Psoas muscle (tissue), 8 donors: ENCODE measurements around the gene BBX. TPM values are rescaled to one million over a fixed set of nuclear protein-coding genes. Genes with fewer than 3 reads are reported as not detected.

Experiments
- ATAC-seq, 4 donors: fragments of 200-7000 bp; cut with Tn5 transposase; one replicate each; pipeline ENCODE4 v1.9.1; 2020; ENCODE audit warnings: moderate library complexity in 3 of 4, mild to moderate bottlenecking in 2 of 4
- DNase-seq, 2 donors: peaks; one replicate each; pipeline ENCODE4 v3.0.0-alpha.2; 2020
- H3K27ac ChIP-seq: fragments of 200-600 bp; one replicate; pipeline ENCODE4 v1.8.0; 2022
- H3K27me3 ChIP-seq, 3 donors: fragments of 200-600 bp in 1 of 3; one replicate each; pipeline versions ENCODE4 v1.6.1 to v1.8.0; 2013 to 2022; ENCODE audit warnings: low read length in 2 of 3, mild to moderate bottlenecking in 2 of 3, moderate library complexity in 1 of 3; ENCODE audit not compliant: insufficient read depth in 3 of 3
- H3K36me3 ChIP-seq, 2 donors: fragments of 200-600 bp in 1 of 2; one replicate each; pipeline versions ENCODE4 v1.6.1 to v1.8.0; 2013 to 2022; ENCODE audit warnings: low read depth in 1 of 2, mild to moderate bottlenecking in 1 of 2, moderate library complexity in 1 of 2; ENCODE audit not compliant: insufficient read depth in 1 of 2
- H3K4me1 ChIP-seq: fragments of 200-600 bp; one replicate; pipeline ENCODE4 v1.8.0; 2022
- H3K4me3 ChIP-seq: fragments of 200-600 bp; one replicate; pipeline ENCODE4 v1.8.0; 2022; ENCODE audit warnings: mild to moderate bottlenecking
- H3K9me3 ChIP-seq: fragments of 200-600 bp; one replicate; pipeline ENCODE4 v1.8.0; 2022
- WGBS, 3 donors: extraction: QIAGEN DNeasy Blood & Tissue Kit; methylation state at CpG; one replicate each; pipeline versions ENCODE4 v1.1.6 to v1.1.7; 2013; 5-methylcytosine and 5-hydroxymethylcytosine counted together
- intact Hi-C, 2 donors: fragments of 100-400 bp; cut with DNase I; formaldehyde crosslinking; loops; one replicate each; pipeline versions ENCODE4 v1.11.0 to v1.14.2; 2022
- polyA plus RNA-seq, 3 donors: library from polyadenylated mRNA; stranded (reverse); fragments of 200-250 nt; gene quantifications; one replicate each; pipeline ENCODE4 v1.2.3, GENCODE V29; 2013
- total RNA-seq, 4 donors: library from RNA; stranded (reverse); fragmentation: NEBNext Ultra II Directional in 2 of 4; extraction: Animal tissue kit (Norgen Biotek cat#: 25700) in 2 of 4; gene quantifications; one replicate each; pipeline versions ENCODE4 v1.2.1 to v1.2.4, GENCODE V29; 2021 to 2023
- TF ChIP-seq, protein P1 (sequence below): fragments of 200-600 bp; IDR thresholded peaks from one replicate; pipeline ENCODE4 v1.8.0; 2022; ENCODE audit warnings: antibody characterized with exemption
- donor health status: healthy with polysubstance abuse.
- donor health status: DM: no; HTN: no; CAD: no; lungs with moderate emphysema.
- donor health status: Bipolar disorder and iron deficiency.
- donor health status: healthy.
- donor health status: DM: yes; HTN: yes; CAD: no.
- donor health status: DM: no; HTN: no; CAD: no.
- donor health status: DM: no; HTN: no; CAD: no.
- donor health status: DM: yes; HTN: yes; CAD: no.

Gene BBX
- total and polyA plus RNA-seq, 7 donors, result 2.2 to 30.4 (median 16.2) TPM

DNA sequence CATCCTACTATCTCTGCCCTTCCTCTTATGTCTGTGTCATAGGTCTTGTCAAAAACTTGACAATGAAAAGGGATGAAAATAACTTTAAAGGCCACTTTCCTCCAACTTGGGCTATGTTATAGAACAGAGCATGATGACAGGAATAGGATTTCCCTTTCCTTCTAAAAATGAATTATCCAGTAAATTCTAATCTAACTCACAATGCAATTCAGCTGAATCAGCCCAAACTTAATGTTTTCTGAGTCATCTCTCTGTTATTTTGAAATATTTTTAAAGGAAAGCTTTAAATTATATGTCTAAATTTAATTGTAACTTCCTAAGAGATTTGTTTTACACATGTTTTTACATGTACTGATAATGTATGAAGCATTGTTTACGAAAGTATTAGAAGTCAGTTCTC lies 258.5 kb downstream of the BBX start:
- DNase-seq, result no peak
- Histone ChIP-seq H3K36me3 (peaks cover 0 to 21% of the 10 kb centered on the region in 2 donors), H3K27ac (no peak overlapping the region), H3K4me3 (no peak overlapping the region), H3K9me3 (no peaks in the 10 kb centered on the region), H3K27me3 (no peaks in the 10 kb centered on the region), H3K4me1 (no peaks in the 10 kb centered on the region)
- no peak for ATAC-seq
- TF ChIP-seq, protein P1, sequence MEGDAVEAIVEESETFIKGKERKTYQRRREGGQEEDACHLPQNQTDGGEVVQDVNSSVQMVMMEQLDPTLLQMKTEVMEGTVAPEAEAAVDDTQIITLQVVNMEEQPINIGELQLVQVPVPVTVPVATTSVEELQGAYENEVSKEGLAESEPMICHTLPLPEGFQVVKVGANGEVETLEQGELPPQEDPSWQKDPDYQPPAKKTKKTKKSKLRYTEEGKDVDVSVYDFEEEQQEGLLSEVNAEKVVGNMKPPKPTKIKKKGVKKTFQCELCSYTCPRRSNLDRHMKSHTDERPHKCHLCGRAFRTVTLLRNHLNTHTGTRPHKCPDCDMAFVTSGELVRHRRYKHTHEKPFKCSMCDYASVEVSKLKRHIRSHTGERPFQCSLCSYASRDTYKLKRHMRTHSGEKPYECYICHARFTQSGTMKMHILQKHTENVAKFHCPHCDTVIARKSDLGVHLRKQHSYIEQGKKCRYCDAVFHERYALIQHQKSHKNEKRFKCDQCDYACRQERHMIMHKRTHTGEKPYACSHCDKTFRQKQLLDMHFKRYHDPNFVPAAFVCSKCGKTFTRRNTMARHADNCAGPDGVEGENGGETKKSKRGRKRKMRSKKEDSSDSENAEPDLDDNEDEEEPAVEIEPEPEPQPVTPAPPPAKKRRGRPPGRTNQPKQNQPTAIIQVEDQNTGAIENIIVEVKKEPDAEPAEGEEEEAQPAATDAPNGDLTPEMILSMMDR, result no peak
- 97 to 100% (median 100%) methylated on average over 1 of the region's 1 CpG for WGBS, 3 donors
- intact Hi-C loops, result no loop called here

DNA sequence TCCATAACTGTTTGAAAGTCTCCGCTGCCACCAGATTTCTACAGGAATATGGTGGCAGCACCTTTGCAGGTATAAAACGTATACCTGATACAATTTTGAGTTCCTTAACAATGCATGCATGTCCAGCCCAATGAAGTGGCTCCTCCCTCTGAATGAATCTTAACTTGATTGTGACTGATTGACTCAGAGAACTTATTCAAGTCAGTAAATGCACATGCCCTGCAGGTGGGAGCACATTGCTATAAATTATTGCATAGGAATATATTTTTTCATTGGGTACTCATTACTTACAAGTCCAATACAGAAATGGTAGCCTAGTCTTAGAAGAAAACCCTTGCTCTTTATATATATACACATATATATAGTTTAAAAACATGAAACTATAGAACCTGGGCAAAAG lies 259.3 kb downstream of the BBX start:
- Histone ChIP-seq H3K36me3 (peaks cover 0 to 21% of the 10 kb centered on the region in 2 donors), H3K27me3 (no peaks in the 10 kb centered on the region), H3K4me1 (no peaks in the 10 kb centered on the region), H3K27ac (no peak overlapping the region), H3K4me3 (no peak overlapping the region), H3K9me3 (no peaks in the 10 kb centered on the region)
- intact Hi-C loops, result no loop called here
- no peak for DNase-seq
- WGBS, 3 donors, result 95 to 98% (median 96%) methylated on average over 2 of the region's 2 CpGs
- TF ChIP-seq, protein P1, result no peak
- no peak for ATAC-seq

DNA sequence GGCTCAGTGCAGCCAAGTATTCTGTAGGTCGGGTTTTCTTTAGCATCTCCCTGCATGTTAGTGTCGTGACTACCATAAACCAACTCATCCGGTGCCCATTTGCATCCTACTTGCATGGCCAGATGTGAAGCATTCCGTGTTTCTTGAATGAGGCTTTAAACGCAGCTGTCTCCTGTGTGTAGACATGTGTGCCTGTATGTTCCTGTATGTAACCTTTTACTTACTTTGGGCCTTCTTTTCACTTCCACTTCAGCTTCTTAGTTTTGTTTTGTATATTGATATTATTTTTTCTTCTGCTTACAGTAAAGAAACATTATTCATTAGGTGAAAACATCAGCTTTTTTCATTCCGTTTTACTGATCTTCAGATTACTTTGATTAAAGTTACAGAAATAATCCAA lies 267.9 kb downstream of the BBX start:
- Histone ChIP-seq H3K36me3 (peaks cover 0 to 20% of the 10 kb centered on the region in 2 donors), H3K9me3 (no peaks in the 10 kb centered on the region), H3K4me1 (no peaks in the 10 kb centered on the region), H3K4me3 (no peak overlapping the region), H3K27ac (no peak overlapping the region), H3K27me3 (no peaks in the 10 kb centered on the region)
- intact Hi-C loops, result no loop called here
- TF ChIP-seq, protein P1, result no peak
- WGBS, 3 donors, result 90 to 94% (median 92%) methylated on average over 6 of the region's 6 CpGs
- ATAC-seq (no peak), DNase-seq (no peak)

DNA sequence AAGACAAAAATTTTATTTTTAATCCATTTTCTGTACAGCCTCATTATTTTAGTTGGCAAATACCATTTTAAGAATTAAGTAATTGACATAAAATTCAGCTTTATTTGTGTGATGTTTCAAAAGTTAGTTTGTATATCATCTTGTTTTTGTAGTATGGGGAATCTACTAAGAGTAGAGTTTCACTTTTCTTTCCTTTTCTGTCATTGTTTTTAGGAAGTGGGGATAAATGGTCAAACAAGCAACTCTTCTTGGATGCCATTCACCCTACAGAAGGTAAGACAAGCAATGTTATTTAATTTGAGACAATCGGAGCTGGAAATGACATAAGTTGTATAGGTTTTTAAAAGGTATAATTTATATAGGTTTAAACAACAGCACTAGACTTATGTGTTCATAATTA lies 268.3 kb downstream of the BBX start:
- TF ChIP-seq, protein P1, result no peak

DNA sequence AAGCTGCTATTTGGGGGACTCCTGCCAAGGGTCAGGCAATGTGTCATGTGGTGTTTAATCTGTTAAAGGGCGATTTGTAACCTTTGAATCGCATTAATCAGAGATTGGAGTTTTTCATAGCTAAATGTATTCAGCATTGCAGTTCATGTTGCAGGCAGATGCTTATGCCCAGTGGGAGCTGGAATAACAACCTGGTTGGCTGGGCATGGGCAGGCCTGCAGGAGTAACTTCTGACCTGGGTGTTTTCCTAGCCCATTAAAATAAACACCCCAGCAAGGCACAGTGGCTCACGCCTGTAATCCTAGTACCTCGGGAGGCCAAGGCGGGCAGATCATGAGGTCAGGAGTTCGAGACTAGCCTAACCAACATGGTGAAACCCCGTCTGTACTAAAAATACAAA lies 268.7 kb downstream of the BBX start:
- peaks cover 0 to 20% of the 10 kb centered on the region in 2 donors for H3K36me3 ChIP-seq
- TF ChIP-seq, protein P1, result no peak
- 88 to 95% (median 90%) methylated on average over 7 of the region's 7 CpGs for WGBS, 3 donors

More for the DNA sequence above, 268.3 kb downstream of the BBX start:
- no peaks in the 10 kb centered on the region for H3K9me3 ChIP-seq
- DNase-seq (no peak), ATAC-seq (no peak)
- no peaks in the 10 kb centered on the region for H3K27me3 ChIP-seq
- peaks cover 0 to 20% of the 10 kb centered on the region in 2 donors for H3K36me3 ChIP-seq
- intact Hi-C loops, result no loop called here
- H3K4me3 ChIP-seq, result no peak overlapping the region
- 79 to 95% (median 86%) methylated on average over 1 of the region's 1 CpG for WGBS, 3 donors
- no peak overlapping the region for H3K27ac ChIP-seq
- H3K4me1 ChIP-seq, result no peaks in the 10 kb centered on the region

More for the DNA sequence above, 268.7 kb downstream of the BBX start:
- Histone ChIP-seq H3K27me3 (no peaks in the 10 kb centered on the region), H3K9me3 (no peaks in the 10 kb centered on the region), H3K27ac (no peak overlapping the region), H3K4me1 (no peaks in the 10 kb centered on the region), H3K4me3 (no peak overlapping the region)
- ATAC-seq, result no peak
- intact Hi-C loops, result no loop called here
- DNase-seq, result no peak
